Left ventricle myocardium superior (tissue), 1 donor: ENCODE results near the gene INPP5K. TPM values are rescaled to one million over a fixed set of nuclear protein-coding genes. Genes with fewer than 3 reads are reported as not detected.
"Not testable (repeated sequence)": the region's sequence is repeated elsewhere in the genome, so short reads cannot be mapped to it uniquely, and the experiment has no call there.

ENCODE experiments used
- ATAC-seq: fragments of 200-7000 bp; cut with Tn5 transposase; one replicate; pipeline ENCODE4 v1.9.1; 2020; ENCODE audit warnings: mild to moderate bottlenecking, moderate library complexity
- DNase-seq: peaks from one replicate; pipeline ENCODE4 v3.0.0-alpha.2; 2020
- intact Hi-C: fragments of 100-400 bp; cut with micrococcal nuclease; formaldehyde crosslinking; loops from one replicate; pipeline ENCODE4 v1.11.0; 2022
- total RNA-seq: library from RNA; stranded (reverse); fragmentation: NEBNext Ultra II Directional; extraction: Animal tissue kit (Norgen Biotek cat#: 25700); gene quantifications from one replicate; pipeline ENCODE4 v1.2.1, GENCODE V29; 2021
- donor health status: DM: no; HTN: yes; CAD: no; lungs with severe emphysema.

The INPP5K gene
- total RNA-seq, 1 donor from 2014 or later = 39.1 TPM

DNA sequence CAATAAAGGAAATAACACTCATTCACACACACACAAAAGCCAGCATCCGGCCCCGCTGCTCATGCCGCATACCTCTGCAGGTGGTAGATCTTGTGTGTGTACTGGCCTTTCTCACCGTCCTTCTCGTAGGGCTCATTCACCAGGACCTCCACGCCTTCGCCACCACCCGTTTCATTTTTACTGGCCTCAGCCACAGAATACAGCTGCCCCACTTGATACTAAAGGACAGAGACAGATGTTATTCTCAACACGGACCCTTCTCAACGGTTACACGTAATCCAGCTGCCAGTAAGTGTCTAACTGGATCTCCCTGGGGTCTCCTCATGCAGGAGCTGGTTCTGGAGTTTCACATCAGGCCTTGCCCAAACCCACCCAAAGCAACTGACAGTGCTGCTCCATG is 36.5 kb upstream of the INPP5K start:
- intact Hi-C loops = no loop called here
- ATAC-seq = no peak
- no peak for DNase-seq

DNA sequence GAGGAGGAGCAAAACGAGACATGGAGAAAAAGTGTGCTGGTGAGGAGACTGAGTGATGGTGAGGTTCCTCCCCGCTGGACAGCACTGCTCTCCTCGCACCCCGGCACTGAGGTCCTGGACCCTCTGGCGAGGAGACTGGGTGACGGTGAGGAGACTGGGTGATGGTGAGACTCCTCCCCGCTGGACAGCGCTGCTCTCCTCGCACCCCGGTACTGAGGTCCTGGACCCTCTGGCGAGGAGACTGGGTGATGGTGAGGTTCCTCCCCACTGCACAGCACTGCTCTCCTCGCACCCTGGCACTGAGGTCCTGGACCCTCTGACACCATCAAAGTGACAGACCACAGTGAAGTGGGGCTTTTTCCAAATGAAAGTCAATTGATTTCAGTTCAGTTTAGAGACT is 35.3 kb upstream of the INPP5K start:
- DNase-seq (no peak), ATAC-seq (no peak)
- intact Hi-C loops = no loop called here

DNA sequence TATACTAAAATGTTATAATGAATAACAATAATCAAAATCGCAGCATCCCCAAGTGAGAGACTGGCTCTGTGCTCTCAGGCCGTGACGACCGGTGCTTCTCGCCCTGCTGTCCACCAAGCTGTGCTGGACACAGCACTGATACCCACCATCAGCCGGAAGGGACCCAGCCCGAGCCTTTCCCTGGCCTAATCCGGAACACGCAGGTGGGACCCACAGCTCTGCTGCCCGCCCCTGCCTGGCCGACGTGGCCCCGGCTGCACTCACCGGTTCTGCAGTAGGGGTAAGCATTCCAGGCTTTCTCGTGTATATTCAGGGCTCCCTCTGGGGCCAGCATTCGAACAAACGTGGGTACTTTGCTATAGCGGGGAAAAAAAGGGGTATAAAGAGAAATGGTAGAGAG is 31.6 kb upstream of the INPP5K start:
- intact Hi-C loops = no loop called here
- no peak for DNase-seq
- no peak for ATAC-seq

- ATAC-seq = no peak
- DNase-seq = no peak
- intact Hi-C loops = no loop called here
Measured at GRCh38 chr17:1546292-1546922, 30.0 kb upstream of the INPP5K start.

GRCh38 chr17:1545618-1546017 is 29.2 kb upstream of the INPP5K start:
- DNase-seq (no peak), ATAC-seq (no peak)
- intact Hi-C loops = no loop called here

DNA sequence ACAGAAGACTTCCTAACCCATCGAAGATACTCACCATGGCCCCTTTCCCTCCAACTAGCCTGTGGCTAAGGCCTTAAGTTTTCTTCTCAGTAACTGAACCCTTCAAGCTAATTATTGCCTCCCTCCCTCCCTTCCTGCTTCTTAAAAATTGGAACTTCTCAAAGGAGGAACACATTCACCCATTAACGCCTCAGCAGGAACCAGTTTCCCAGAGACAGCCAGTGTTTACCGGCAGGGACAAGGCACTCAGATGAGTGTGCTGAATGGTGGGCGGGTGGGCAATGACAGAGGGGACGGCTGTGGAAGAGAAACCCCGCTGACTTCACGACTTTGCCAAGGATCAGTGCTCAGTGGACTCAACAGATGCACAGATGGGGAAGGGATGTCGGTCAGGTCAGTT is 25.9 kb upstream of the INPP5K start:
- ATAC-seq (no peak), DNase-seq (no peak)
- intact Hi-C loops = no loop called here

GRCh38 chr17:1541367-1541904 is 25.0 kb upstream of the INPP5K start:
- no peak for DNase-seq
- intact Hi-C loops = no loop called here
- ATAC-seq = no peak

DNA sequence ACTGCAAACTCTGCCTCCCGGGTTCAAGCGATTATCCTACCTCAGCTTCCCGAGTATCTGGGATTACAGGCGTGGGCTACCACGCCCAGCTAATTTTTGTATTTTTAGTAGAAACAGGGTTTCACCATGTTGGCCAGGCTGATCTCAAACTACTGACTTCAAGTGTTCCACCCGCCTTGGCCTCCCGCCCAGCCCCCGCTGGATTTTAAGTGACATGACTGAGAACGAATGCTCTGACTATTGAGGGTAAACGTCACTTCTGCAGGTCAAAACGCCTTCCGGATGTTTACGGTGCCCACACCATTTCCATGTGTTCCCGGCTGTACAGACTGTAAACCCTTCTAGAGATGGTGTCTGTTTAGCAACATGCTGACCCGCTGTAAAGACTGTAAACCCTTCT is 23.4 kb upstream of the INPP5K start:
- ATAC-seq = no peak
- intact Hi-C loops = no loop called here
- DNase-seq = no peak

GRCh38 chr17:1535737-1536136 is 19.3 kb upstream of the INPP5K start:
- intact Hi-C loops = no loop called here
- ATAC-seq (no peak), DNase-seq (no peak)

DNA sequence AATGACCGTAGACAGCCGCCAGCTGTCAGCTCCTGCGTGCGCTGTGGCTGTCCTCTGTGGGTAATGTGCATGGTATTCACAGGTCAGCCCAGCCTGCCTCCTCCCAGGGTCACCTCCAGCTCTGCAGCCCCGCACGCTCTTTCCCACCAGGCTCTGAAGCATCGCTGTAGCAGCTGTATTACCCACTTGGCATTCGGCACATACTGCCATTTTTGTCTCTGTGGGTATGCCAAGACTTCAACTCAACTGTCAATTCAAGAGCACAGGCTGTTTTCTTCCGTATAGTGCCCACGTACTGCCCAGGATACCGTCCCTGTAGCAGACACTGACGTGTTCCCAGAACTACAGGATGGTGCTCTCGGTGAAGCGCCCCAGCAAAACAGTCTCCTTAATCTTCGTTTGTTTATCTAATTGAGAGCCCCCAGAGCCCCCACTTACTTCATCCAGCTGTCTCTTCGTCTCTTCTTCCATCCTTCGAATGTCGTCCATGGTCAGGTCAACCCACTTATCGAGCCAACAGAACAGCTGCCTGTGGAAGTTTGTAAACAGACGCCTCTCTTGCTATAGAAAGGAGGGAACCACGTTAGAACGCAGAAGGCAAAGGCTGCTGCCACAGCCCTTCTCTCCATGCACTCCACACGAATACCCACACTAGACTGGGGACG is 17.4 kb upstream of the INPP5K start:
- intact Hi-C loops = no loop called here
- ATAC-seq = peak; percentile 90
- DNase-seq = peak; percentile 63

- intact Hi-C loops = no loop called here
- DNase-seq (peak; percentile 51), ATAC-seq (peak; percentile 73)
Measured at GRCh38 chr17:1532836-1533602, 16.6 kb upstream of the INPP5K start.

DNA sequence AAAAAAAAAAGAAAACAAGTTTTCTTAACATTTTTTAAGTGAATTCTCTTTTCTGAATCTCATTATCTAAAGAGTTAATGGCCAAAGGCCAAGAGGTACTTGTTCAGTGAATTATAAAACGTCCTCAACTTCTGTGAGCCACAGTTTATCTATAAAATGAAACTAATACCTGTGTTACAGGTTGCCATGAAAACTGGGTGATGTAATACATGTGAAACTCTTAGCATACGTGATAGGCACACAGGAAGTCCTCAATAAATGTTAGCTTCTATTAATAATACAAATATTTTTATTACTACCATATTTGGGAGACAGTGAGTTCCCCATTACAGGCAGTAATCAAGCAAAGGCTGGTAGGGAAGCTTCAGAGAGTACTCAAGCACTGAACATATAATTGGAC is 13.5 kb upstream of the INPP5K start:
- DNase-seq = no peak
- ATAC-seq = no peak
- intact Hi-C loops = no loop called here

- ATAC-seq = not testable (repeated sequence)
Measured at GRCh38 chr17:1526876-1527275, 10.5 kb upstream of the INPP5K start.

DNA sequence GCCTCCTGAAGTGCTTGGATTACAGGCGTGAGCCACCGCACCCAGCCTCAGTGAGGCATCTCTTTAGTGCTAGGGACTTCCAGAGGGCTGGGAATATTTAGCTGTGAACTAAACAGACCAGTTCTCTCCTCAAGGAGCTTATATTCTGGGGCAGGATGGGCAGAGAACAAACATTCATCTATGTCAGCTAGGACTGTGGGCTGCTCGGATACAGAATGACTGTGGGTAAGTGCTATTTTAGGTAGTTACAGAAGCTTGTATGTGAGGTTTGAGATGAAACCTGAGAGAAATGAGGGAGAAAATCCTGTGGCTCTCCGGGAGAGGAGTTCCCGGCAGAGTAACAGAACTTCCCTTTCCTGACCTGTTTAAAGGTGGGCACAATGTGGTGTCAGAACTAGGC is 6.2 kb upstream of the INPP5K start:
- DNase-seq = no peak
- no peak for ATAC-seq
- intact Hi-C loops = no loop called here

More at GRCh38 chr17:1526876-1527275, 10.5 kb upstream of the INPP5K start:
- intact Hi-C loops, DNase-seq: not testable (repeated sequence)

DNA sequence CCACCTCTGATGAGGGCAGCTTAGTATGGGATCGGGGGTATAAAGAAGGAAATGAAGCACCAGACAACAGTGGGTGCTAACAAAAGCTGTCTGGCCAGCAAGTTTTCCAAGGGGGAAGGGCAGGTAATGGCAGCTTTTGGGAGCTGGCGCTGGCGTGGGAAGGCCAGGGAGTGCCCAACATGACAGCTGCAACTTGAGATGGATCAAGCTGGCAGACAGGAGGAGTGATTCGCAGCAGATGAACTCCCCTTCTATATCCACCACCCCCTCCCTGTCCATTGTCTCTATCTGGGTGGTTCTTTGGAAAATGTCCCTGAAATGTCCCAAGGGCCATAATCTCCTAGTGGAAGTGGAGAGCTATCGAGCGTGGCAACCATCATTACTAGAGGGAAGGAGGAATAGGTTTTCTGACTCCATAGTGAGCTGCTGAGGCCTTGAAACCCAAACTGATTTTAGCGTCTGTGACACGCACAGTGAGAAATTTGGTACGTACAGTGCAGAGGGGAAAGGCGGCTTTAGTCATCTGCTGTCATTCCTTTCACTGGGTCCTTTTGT is 4.8 kb upstream of the INPP5K start:
- intact Hi-C loops = no loop called here
- ATAC-seq (no peak), DNase-seq (no peak)

- intact Hi-C loops = loop anchor here (10.0 kb wide), 1 partner anchor 155 kb away; no protein-coding TSS in a partner anchor
- ATAC-seq (no peak), DNase-seq (no peak)
Measured at GRCh38 chr17:1519678-1520077, 3.3 kb upstream of the INPP5K start.

DNA sequence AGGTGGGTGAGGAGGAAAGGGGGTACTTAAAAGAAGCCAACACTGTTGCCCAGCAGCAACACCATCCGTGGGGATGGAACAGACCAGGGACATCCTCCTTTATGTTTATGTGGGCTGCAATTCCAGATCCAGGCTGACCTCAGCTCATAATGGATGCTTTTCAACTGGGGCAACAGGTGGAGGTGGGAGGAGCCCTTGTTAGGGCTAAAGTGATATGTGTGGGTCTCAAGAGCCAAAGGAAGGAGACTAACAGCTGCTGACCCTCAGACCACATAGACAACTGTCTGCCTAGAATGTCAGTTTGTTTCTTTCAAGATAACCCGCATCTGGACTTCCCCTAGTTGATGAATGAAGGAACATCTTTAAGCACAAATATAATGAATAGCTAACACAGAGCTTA is 2.0 kb upstream of the INPP5K start:
- no peak for DNase-seq
- ATAC-seq = no peak

DNA sequence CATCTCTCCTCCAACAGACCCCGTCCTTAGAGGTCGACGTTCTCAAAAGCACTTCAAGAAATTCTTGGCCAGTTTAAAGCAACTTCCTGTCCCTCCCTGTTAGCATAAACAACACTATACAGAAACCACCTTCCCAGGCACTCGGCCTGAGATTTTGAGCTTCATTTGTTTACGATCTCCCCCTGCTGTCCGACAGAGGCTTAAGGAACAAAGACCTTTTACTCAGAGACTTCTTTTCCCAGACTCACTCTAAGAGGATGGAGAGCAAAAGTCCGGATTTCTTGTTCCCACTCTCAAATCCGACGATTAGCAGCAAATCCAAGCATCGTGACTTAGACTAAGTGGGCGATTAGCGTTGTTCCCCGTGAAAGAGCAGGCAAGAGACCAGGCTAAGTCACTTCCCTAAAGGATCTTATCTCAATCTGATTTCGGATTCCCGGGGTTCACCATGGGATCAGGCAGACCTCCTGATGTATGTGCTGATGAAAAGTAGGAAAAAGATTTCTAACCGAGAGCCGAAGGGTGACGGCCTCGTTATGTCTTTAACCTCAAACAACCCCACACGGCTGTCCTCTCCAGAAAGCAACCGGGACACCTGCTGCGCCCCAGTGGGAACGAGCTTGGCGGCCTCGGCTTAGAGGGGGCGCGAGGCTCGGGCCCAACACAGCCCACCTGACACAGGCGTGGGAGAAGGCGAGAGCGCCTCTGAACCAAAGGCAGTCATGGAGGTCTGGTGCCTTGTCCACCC is 598 bp downstream of the INPP5K start:
- DNase-seq (no peak), ATAC-seq (peak; percentile 58)
- intact Hi-C loops = loop anchor here (10.0 kb wide), 1 partner anchor 151 kb away; no protein-coding TSS in a partner anchor

More for the DNA sequence above, 2.0 kb upstream of the INPP5K start:
- intact Hi-C loops = loop anchor here (10.0 kb wide), 1 partner anchor 154 kb away; no protein-coding TSS in a partner anchor

DNA sequence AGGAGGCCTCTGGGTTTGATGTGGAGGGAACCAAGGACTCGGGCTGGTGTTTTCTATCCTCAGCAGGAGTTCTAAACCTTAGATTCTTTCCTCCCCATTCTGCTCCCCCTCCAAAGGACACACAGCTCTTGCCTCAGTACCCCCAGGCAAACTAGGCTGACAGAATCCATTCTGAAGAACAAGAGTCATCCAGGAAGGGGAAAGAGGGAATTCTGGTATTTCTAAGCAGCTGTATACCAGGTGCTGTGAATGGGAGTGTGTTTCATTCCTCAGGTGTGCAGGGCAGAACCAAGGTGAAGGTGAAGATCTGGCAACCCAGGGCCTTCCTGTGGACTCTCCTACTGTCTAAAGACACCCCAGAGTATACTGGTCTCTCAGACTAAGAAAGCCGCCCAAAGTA is 4.1 kb downstream of the INPP5K start:
- intact Hi-C loops = loop anchor here (10.0 kb wide), 1 partner anchor 148 kb away; no protein-coding TSS in a partner anchor
- ATAC-seq = no peak
- no peak for DNase-seq
